ENCODE results near the gene SLC25A43.

- no peak for TF ChIP-seq POLR2A (IDR thresholded peaks at IDR 0.05; ENCODE audit: low read depth, low read length)
- no peak for TF ChIP-seq POLR2AphosphoS5 (IDR thresholded peaks at IDR 0.05; ENCODE audit: low read depth, low read length)
- TF ChIP-seq TAF1 (IDR thresholded peaks at IDR 0.05; ENCODE audit: low read depth, low read length), result no peak
- no peak for TF ChIP-seq SPI1 (IDR thresholded peaks at IDR 0.05; ENCODE audit: low read depth, low read length)
These were observed 9.2 kb upstream of the SLC25A43 start for GRCh38 chrX:119389871-119390501.
